GM21786 (cell line): ENCODE data around the gene INPP5A.

Source experiments
- ATAC-seq: cut with Tn5 transposase; IDR thresholded peaks from one replicate; pipeline ENCODE4 v1.9.1; 2021; ENCODE audit not compliant: unreplicated experiment

The INPP5A gene

DNA sequence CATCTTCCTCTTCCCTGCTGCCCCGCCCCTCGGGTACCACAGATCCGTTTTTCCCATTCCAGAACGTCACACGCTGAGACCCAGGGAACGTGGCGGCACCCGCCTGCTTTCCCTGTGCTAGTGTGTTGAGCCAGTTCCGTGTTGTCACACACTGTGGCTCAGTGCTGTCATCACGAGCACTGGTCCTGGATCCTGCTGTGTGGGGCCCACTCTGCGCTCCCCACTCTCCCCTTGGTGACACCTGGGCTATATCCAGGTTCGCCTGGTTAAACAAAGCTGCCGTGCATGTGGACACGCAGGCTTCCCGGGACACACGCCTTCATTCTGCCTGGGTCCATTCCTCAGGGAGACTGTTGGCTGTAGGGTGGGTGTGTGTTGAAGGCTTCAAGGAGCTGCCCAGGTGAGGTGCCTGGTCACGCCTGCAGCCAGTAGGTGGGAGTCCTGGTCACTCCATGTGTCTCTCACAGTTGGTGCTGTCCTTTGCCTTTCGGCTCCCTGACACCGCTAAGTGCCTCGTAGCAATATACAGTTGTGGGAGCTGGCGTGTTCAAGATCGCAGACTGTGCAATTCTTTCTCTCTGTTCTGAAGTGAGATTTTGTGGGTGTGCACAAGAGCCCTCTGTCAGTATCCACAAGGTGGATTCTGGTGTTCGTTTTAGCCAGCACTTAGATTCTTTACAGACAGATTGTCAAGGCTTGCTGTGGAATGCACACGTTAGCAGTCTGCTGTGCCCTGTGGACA is 88.6 kb downstream of the INPP5A start:
- ATAC-seq, result no peak

DNA sequence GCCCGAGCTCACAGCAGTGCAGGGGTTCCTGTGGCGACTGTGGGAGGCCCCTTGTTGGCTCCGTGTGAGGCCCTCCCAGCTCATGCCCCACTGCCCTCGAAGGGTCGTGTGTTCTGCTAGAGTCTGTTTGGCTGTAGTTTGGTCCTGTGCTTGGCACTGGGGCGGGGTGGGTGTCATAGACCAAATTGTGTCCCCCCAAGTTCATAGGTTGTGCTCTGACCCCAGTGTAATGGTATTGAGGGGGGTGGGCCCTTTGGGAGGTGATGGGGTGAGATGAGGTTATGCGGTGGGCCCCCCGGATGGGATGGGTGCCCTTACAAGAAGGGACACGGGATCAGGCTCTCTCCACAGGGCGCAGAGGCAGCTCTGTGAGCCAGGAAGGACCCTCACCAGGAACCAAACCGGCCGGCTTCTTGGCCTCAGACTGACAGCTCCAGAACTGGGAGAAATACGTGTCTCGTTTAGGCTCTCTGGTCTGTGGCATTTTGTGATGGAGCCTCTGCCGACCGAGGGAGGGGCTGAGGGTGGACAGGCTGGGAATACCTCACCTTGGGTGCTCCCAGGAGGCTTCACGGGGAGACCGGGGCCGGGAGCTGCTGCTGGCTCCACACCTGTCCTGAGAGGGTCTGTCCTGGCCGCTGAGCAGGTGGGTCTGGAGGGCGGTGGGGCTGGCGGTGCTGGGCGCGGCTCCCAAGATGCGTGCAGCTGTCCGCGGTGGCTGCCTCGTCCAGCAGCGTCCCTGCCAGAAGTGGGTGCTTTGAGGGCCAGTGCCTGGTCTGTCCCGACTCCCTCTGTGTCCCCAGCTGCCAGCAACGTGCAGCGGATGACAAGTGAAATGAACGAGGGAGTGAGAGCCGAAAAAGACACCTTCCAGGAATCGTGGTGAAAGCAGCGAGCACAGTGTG is 89.4 kb downstream of the INPP5A start:
- ATAC-seq, result no peak

DNA sequence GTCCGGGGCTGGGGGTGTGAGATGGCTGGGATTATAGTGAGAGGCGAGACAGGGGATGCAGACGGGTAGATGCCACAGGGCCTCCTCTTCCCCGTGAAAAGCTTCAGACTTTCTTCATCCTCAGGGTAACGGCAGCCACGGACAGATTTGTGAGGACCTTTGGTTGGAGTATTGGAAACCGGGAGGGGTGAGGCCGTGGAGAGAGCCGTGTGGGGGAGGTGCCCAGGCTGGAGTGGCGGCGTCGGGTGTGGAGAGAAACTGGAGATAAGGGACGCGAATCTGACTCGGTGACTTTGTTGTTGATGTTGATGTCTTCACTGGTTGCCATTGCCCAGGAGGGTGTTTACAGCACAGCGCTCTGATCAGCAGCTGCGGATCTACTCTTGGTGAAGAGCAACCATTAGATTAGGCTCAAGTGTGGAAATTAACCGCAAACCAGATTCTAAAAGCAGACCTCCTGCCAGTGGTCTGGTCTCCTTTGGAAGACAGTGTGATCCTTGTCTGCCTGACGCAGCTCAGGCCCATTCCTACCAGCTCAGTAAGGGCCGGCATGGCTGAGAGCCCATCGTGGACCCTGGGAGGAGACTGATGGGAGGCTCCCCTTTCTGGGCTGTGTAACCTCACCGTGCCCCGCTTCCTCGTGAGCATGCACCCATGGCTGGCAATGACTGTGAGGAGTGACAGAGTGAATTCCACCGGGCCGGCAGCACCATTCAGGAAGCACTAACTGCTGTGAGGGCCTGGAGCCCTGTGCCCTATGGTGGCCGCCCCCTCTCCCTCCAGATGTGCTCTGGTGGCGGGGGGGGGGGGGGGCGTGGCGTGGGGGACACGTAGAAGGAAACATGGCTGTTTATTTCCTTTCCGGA is 90.3 kb downstream of the INPP5A start:
- ATAC-seq, result no peak

DNA sequence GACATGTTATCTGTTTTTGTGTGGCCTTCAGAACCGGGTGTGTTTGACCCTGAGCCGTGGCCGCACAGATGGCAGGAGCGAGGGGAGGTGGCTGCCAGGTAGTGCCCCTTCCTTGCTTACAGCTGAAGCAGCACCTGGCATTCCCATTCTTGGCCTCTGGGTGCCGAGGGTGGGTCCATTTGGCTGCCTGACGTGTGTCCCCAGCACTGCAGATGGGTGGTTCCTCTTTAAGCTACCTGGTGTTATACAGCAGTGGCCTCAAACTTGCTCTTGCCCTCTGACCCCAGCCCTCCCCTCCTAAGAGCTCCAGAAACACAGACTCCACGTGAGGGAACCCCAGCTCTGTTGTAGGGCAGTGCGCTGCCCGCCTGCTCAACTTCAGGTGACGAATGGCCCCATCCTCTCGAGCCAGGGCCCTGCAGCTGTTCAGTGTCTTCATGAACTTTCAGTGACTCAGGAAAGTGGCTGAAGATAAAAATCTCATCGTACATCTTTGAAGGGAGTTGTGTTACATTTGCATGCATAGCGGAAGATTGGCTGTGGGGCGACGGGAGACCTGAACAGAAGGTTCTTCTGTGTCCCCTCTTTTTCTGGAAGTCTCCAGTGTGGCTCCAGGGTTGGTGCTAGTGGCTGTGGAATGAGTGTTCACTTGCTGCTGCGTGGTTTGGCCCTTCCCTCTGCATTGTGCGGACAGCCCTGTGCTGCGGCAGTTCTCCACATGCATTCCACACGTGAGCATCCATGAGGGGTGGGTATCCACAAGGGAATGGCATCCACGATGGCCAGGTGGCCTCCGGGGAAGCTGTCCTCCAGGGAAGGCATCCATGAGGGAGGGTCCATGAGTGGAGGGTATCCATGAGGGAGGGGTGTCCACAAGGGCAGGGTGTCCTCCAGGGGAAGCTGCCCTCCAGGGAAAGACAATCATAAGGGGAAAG is 91.6 kb downstream of the INPP5A start:
- no peak for ATAC-seq

DNA sequence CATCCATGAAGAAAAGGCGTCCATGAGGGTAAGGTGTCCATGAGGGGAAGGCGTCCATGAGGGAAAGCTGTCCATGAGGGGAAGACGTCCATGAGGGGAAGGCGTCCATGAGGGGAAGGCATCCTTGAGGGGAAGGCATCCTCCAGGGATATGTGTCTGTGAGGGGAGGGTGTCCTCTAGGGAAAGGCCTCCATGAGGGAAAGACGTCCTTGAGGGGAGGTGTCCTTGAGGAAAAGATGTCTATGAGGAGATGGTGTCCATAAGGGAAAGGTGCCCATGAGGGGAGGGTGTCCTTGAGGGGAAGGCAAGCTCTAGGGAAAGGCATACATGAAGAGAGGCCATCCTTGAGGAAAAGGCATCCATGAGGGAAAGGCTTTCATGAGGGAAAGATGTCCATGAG is 92.6 kb downstream of the INPP5A start:
- ATAC-seq, result no peak

DNA sequence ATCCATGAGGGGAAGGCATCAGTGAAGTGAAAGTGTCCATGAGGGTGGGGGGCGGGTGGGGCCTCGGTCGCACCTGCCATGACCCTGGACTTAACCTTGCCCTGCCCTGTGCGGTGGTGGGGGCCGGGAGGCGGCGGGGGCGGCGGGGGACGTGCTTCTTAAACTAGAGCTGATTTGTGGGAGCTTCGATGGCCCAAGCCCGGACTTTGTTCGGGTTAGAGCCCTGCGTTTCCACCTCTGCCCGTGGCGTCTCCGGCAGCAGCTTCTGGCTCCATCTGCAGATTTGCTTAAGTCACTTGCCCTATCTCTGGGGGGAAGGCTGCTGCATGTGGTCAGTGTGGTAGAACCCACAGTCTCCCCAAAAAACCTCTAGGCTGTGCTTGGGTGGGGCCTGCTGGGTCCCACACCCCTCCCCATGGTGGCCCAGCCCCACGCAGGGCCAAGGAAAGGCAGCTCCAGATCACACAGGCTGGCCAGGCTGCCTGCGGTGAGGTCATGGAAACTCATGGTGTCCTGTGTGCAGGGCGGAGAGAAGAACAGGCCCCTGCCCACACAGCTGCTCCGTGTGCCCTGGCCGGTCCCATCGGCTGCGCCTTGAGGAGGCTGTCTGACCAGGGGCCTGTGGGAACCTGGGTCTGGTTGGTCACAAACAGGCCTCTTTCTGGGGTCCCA is 93.2 kb downstream of the INPP5A start:
- ATAC-seq, result no peak

DNA sequence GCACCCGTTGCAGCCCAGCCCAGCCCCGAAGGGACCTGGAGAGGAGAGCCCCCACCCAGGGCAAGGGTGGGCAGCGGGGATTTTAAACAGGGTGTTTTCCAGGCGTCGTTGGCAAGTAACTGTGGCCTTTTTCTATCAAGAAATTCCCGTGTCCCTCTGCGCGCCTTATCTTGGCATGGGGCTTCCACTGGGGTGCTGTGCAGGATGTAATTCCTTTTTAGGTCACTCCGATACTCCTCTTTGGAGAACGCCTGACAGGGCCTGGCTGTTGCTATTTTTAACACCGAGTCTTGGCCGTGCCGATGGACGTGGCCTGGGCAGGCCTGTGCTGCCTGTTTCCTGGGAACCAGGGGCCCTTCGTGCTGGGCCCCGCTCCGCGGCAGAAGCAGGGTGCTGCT is 93.8 kb downstream of the INPP5A start:
- ATAC-seq, result no peak

DNA sequence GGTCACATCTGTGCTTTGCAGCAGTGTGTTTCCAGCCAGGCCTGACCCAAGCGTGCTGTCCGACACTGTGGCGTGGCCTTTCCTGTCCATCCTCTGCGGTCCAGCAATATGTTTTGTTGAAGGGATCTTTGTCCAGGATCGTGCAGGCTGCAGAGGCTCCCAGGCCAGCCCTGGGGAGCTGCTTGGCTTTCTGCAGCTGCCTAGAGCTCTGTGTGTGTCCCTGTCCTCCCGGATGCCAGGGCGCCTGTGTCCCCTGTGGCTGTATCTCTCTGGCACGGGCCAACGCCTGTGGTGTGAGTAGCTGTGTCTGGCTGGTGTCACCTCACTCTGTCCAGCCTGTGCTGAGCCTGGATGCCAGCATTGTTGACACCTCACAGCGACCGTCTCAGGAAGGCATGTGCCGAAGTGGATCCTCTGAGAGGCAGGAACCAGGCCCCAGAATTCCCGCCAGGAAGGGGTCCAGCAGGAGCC is 94.5 kb downstream of the INPP5A start:
- ATAC-seq, result no peak

DNA sequence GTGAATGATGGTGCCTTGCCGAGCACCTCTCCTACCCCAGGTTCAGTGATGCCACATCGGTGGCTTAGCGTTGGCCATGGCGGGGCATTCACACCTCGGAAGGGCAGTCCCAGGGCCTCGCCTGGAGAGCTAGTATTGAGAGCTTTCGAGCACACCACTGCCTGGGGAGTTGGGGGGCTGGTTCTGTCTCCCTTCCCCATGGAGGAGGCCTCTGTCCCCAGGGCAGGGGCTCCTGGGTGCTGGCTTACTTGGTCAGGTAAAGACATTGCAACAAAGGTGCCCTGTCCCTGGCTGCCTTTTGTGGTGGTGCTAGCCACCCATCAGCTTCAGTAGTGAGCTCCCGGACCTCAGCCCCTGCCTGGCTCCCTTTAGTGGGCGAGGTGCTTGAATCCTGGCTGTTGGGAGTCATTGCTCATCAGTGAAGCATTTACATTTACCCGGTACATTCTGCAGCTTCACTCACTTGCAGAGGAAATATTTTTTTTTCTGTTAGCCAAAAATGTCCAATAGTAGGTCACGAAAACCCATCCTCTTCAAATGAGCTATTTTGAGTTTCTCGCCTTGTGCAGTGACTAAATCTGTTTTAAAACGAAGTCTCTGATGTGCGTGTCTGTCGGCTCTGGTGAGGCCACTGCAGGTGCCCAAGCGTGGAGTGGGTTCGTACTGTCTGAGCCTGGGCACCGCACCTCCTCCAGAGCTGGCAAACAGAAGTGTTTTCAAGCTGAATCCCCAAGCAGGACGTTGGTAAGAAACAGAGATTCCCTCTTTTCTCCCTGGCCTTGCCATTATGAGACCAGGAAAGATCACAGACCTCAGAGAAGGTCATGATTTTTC is 95.5 kb downstream of the INPP5A start:
- ATAC-seq, result no peak

DNA sequence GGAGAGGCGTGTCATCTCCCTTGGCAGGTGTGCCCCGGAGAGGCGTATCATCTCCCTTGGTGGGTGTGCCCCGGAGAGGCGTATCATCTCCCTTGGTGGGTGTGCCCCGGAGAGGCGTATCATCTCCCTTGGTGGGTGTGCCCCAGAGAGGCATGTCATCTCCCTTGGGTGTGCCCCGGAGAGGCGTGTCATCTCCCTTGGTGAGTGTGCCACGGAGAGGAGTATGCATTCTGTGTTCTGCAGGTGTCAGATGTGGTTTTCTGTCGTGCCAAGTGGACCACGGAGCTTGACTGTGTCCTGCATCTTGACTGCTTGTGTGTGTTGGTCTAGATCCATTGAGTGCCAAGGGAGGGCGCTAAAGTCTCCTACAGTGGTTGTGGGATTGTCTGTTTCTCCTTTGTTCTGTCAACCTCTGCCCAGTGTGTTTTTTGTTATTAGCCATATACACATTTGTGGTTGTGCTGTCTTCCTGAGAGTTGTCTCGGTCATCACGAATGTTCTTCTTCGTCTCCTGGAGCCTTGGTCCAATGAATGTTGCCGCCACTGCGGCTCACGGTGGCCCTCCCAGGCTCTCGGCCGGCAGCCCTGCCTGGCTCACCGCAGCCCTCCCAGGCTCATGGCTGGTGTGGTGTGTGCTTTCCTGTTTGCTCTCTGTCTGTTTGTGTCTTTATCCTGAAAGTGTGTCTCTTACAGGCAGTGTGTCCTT is 96.8 kb downstream of the INPP5A start:
- no peak for ATAC-seq

DNA sequence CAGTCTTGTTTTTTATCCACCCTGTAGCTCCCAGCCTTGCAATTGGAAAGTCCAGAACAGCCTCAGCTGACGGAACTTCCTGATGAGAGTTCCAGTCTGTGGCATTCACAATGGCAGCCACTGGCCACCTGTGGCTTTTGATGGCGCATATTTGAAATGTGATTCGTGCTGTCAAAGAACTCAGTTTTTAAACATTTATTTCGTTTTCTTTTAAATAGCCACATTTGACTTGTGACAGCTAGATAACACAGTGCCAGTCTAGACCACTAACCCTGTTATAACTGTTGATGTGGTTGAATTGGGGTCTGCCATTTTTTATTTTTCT is 97.3 kb downstream of the INPP5A start:
- ATAC-seq, result no peak

DNA sequence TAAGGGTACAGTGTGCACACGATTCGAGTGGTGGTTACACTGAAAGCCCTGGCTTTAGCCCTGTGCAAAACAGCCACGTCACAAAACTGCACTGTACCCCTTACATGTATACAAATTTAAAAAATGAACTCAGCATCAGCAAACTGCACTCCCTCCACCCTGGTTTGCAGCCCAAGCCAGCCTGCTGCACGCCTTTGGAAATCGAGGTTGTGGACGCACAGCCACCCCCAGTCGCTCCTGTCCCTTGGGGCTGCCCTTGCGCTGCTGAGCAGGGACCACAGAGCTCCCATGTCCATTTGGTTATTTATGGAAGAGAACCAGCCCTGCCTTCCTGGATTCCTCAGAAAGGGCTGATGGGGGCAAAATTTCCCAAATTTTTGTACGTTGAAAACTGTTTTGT is 98.8 kb downstream of the INPP5A start:
- no peak for ATAC-seq

DNA sequence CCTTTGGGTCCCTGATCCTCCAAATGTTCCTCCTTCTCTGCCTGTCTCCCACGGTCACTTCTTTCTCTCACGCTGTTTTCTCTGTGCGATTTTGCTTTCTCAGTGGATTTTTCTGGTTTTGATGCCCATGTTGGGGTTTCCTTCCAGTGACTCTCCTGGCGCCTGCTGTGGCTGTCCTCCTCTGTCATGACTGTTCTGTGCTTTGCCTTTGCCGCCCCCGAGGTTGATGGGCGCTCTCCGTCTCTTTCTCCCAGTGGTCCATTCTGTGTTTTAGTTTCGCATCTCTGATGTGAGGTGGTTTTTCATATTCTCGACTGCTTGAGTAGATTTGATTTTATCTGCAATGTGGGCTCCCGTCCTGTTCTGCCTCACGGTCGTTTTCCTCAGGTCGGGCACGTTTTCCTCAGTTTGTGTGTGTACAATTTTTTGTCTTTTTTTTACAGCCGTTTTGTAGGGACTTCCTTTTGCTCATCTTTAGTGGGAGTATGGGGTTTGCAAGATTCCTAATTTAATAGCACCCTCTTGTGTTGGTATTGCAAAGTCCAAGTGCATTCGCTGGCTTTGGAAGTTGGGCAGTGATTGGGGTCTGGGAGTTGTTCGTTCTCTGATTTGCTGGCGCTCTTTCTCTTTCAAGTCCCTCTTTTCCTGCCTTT is 100.0 kb downstream of the INPP5A start:
- peak; percentile 48 for ATAC-seq

DNA sequence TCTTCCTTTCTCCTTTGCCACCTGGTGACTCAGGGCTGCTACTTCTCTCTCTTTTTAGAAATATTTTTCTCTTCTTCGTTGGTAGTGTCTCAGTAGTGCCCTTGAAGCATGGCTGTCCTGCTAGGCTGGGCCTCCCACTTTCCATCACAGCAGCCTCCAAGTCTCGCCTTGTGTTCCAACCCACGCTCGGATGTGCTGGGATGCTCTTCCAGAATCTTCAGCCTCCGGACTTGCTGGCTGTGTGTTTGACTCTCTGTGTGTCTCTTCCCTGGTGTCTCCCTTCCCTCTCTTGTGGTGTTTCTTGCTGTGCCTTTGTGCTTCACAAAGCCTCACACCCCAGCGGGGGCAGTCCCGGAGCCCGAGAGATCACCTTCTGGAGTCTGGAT is 100.5 kb downstream of the INPP5A start:
- ATAC-seq, result no peak

DNA sequence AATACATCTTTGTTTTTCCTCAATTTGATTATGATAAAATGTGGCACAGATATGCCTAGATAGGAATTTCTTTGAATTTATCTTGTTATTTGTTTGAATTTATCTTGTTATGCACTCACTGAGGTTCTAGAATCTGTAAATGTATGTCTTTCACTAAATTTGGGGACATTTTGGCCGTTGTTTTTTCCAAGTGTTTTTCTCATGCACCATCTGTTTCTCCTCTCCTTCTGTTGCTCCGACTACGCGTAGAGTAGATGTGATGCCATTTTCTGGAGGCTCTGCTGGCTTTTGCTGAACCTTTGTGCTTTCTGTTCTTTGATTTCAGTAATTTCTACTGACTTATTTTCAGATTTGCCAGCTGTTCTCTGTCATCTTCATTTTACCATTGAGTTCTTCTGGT is 101.9 kb downstream of the INPP5A start:
- ATAC-seq, result no peak

DNA sequence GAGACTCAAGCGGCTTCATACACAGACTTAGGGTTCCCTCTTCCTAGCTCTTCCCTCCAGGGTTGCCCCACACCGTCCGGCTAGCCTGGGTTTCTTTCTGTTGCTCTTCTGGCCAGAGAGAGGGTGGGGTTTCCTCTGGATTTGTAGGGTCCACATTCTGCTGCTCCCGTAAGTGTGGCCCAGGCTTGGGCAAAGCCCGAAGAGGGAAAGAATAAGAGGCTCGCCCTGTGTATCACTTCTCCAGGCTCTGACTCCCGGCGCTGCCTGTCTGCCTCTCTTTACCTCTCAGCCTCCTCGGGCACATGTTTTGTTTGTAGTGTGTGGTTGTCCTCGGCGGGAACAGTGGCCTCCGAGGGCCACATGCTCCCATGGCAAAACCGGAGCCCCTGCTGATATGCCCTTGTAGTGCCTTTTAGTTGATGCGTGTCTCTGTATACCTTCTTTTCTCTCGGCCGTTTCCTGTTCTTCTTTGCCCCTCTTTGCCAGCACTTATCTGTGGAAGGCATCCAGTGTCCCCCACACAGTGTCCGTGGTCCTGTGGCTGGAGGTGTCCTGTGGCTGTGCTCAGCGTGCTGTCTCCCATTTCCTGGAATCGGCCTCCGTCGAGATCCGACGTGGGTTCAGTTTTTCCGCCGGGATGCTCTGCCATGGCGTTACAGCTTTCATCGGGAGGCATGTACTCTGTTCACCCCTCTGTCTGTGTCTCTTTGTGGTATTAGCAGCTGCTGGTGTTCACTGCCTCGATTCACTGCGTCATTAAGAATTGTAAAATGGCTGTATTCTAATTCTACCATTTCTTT is 102.9 kb downstream of the INPP5A start:
- ATAC-seq, result no peak

DNA sequence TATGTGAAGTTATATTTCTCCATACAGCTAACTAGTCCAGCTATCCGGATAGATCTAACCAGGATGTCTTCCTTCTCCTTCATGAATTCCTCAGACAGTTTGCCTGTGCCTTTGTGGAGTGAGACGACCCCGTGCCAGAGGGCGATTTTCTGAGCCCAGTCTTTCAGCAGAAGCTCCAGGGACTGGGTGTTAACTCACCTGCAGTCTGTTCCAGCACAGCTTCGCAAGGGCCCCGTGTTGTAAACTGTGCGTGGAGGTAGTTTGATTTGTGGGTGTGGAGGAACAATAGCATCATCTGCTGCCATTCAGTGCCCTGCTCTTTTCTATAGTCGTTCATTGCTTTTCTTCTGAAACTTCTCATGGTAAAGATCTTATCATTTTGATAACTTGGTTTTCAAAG is 103.8 kb downstream of the INPP5A start:
- no peak for ATAC-seq
